Uterus (tissue), 2 donors: ENCODE measurements around the gene NRGN.

Source experiments
- CTCF ChIP-seq, 4 experiments: fragments of 200-600 bp in 2 of 4; fragments of 450-650 bp in 2 of 4; sonication (generic) in 2 of 4; IDR thresholded peaks; one replicate each; pipeline ENCODE4 v1.5.1; 2016 to 2019; ENCODE audit warnings: antibody characterized with exemption in 4 of 4, mild to moderate bottlenecking in 2 of 4, moderate library complexity in 1 of 4
- POLR2A ChIP-seq, 2 donors: fragments of 450-650 bp; IDR thresholded peaks; one replicate each; pipeline ENCODE4 v1.6.1; 2016; ENCODE audit warnings: antibody characterized with exemption in 2 of 2, mild to moderate bottlenecking in 1 of 2, moderate library complexity in 1 of 2

GRCh38 chr11:124756753-124757227 is 17.0 kb downstream of the NRGN start:
- TF ChIP-seq CTCF (IDR thresholded peaks at IDR 0.05), result no peak
- TF ChIP-seq POLR2A (IDR thresholded peaks at IDR 0.05), result no peak
